ENCODE results near the gene SMARCAD1. TPM values are rescaled to one million over a fixed set of nuclear protein-coding genes. Genes with fewer than 3 reads are reported as not detected.

SMARCAD1 gene
- polyA plus RNA-seq, 12 donors = 26.2 to 54.5 (median 36.6) TPM; not detected in 1

Other genes starting within 250 kb of the SMARCAD1 start
- gene HPGDS, start 135.0 kb downstream of the SMARCAD1 start, polyA plus RNA-seq (ENCODE audit: insufficient read length in 12 of 12) = 10 to 100 TPM in 3 of 12 donors, 1 to 10 TPM in 7, not detected in 2; 3.8 to 14.1 (median 7.9) TPM
- 1,000 to 10,000 TPM in 1 of 12 donors, 100 to 1,000 TPM in 11; 121 to 2,061 (median 310) TPM for gene PDLIM5, start 244.1 kb downstream of the SMARCAD1 start, polyA plus RNA-seq (ENCODE audit: insufficient read length in 12 of 12)